GM18867 (cell line): ENCODE measurements around the gene CFAP45.

Experiments used
- ATAC-seq: cut with Tn5 transposase; IDR thresholded peaks from one replicate; pipeline ENCODE4 v1.9.1; 2021; ENCODE audit warnings: mild to moderate bottlenecking, moderate library complexity; ENCODE audit not compliant: unreplicated experiment

The CFAP45 gene

DNA sequence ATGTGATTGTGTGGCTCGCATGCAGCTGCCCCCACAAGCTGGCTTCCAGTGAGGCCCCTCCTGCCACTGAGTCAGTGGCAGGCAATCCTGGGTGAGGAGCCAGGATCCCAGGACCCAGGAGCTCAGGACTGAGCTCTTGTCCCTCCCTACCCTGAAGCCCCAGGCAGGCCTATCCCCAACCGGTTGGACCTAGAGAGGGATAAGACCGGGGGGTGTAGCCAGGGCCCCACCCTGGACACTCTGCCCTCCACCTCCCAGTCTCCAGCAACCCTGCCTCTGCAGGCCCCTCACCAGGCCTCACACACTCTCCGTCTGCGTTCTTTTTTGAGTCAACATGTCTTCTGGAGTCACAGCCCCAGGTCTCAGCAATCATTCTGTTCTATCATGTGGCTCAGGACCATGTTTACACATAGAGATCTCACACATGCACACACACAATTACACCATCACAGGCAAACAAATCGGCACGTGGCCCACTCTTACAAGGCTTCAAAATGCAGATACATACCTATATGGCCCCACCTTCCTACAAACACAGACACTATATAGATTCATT lies 40.1 kb downstream of the CFAP45 start:
- no peak for ATAC-seq

DNA sequence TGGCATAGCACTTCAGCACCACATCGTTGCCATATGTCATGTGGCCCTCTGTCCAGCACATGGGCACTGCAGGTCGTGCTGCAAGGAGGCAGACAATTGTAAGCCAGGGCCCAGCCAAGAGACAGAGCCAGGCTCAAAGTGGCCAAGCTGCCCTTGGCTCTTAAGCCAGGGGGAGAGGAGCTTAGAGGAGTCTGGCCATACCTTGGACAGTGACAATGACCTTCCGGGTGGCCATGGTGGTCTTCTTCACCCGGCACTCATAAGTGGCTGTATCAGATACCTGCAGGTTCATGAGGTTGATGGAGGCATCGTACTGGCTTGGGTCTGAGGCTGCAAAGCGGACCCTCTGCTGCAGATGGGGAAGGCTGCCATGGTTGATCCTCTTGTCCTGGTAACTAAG lies 42.1 kb downstream of the CFAP45 start:
- ATAC-seq: no peak

DNA sequence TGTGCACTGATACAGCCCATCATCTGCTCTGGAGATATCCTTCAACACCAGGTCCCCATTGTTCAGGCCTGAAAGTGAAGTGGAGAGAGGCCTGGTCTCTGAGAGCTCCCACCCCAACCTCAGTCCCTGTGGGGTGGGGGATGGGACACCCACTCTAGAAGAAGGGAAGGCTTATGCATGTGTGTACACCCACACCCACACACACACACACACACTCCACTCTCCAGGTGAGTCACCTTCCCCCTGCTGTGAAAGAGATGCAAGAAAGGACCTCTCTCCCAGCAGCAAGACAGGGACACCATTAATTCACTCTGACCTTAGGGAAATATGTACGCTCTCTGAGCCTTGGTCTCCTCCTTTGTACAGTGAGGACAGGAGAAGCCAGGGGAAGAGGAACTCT lies 43.4 kb downstream of the CFAP45 start:
- ATAC-seq: no peak

DNA sequence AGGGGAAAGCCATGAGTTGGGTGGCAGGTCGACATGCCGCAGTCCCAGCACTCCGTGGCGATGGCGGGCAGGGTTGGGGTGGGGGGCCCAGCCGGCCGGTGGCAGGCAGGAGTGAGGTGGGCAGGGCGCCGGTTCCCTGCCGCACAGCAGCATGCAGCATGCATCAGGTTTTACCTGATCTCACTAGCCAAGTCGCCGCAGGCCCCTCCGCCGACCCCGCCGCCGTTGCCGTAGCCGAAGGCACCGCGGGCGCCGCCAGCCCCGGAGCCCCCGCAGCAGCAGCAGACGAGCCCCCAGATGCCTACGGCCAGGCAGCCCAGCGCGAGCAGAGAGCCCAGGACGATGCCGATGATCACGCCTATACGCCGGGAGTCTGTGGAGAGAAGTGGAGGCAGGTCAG lies 44.3 kb downstream of the CFAP45 start:
- ATAC-seq: no peak

DNA sequence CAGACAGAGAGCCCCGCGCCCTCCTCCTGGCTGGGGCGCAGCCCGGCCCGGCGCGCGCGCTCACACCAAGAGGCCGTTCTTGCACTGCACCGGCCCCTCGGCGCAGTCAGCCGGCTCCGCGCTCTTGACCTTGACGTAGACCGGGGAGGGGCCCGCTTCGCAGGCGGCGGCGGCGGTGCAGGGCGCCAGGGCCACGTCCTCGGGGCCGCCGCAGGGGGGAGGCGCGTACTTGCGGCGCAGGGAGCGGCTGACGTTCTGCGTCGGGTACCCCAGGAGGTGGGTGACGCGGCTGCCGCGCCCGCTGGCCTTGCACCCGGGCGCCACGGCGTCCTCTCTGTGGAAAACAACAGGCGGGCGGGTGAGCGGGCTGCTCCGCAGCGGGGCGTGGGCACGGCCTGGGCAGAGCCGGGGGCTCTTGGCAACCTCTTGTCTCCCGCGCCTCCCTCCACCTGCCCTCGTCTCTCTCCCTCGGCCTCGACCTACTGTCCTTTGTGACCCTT lies 45.2 kb downstream of the CFAP45 start:
- ATAC-seq: peak; percentile 90

DNA sequence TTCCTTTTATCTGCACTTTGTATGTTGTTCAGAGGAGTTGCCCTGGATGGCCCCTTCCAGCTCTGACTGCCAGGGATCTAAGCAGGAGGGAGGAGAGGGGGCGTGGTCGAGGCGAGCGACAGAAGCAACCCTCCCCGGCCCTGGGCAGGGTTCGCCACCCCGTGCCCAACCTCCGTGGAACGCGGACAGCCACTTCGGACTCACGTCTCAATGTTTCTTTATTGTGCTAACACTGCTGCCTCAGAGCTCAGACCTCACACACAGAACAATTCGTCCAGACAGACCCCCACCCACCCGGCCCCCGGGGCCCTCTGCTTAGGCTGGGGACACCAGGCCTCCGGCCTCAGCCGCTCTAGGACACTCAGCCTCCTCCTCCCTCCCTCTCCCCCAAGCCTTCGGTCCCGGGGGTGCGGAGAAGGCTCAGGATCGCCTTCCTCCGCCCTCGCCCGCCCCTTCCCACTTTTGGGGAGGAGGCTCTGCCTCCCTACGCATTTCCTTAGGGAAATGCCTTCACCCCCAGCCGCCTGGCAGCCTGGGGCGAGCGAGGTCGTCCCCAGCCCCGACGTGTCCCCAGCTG lies 45.8 kb downstream of the CFAP45 start:
- ATAC-seq: no peak

DNA sequence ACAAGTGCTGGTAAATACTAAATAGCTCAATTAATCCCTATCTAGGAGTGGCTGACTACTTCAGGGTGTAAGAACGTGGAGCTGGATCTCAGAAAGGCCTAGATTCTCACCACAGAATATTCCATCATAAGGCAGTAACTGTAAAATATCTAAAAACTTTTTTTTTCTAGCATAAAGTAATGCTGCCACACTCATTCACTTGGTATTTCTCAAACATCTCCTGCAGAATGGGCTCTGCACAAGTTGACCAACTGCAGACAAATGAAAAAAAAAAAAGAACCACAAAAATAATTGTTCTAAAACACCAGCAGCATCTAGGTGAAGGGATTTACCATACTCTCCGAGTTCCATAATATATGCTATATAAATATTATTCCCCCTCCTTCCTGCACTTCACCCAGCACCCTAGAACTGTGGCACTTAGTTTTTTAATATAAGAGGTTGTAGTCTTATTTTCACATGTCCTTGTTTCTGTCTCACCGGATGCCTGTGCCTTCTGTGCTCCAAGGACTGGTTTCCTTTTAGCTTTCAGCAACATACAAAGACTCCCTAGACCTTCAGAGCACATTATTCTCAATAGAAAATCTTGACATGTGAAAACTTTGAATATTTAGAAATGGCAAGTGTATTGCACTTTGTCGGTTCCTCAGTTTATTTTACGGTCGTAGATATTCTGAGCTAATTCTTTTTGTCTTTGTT lies 46.4 kb downstream of the CFAP45 start:
- ATAC-seq: no peak

DNA sequence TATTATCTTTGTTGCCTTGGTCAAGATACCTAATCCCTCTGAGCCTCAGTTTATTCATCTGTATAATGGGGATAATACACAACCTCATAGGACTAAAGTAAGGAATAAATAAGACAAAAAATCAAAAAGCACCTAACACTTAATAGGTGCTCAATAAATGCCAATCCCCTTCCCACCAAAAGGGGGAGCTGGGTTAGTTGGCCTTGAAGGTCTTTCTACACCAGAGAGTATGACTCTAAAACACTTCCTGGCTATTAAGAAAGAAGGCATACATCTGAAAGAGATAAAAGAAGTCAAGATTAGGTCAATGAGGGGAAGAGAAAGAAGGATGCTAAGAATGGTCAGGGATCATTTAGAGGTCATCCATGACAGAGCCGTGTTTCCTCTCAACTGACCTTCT lies 48.6 kb downstream of the CFAP45 start:
- ATAC-seq: no peak

DNA sequence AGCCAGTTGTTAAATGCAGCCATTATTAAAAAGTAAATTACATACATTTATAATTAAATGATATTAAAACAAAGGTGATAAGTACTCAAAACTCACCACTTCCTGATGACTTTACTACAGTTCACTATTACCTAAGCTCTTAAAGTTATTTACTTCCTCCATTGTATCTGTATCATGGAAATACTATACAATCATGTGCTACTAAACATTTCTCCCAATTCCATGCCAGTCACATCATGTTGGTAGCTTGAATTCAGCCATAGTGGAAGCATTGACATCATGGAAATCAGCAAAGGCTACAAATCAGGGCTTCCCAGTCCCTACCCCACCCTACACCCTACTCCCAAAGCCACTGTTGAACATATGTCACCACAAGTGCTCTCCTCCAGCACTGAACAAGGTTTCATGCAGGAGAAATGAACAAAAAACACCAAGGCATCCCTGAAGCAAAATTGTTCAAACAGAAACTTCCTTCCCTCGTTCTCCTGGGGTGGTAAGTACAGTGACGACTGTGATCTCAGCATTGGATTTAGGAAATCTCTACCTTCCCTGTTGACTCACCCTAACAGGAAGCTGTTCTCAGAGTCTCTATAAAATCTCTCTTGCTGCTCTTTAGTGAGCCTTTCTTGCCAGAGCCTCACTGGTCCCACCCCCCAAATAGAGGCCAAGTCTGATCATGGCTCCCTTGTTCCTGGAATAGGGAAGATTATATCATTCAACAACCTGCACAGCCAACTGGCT lies 50.2 kb downstream of the CFAP45 start:
- no peak for ATAC-seq

DNA sequence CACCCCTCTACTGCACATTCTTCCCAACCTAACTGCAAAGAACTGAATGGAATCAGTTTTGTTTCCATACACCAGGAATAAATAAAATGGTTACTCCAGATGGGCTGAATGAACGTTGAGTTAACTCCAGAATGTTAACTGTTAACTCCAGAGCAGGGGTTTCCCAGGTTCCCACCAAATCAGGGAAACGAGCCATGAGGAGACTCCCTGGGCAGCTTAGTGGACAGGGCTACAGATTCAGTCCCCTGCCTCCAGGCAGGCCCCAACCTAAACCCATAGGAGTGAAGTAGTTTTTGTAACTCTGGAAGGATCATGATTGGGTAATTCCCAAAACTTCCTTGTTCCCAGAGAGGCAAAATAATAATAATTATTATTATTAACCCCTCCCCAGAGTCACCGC lies 51.6 kb downstream of the CFAP45 start:
- ATAC-seq: no peak

DNA sequence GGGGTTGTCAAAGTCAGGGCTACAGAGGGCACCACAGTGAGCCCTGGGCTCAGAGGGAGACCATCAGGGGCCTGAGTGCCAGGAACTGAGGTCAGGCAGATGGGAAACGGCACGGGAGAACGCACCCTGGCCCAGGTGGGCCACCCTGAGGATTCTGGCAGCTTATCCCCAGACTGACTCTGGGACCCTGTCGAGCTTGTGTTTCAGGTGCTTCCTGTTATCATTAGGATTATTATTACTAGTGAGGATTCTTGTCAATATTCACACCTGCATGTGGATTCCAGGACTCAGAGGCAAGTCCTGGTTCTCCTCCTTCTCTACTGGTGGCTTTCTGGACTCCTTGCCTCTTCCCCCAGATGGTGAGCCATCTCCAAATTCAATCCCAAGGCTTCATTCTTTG lies 52.7 kb downstream of the CFAP45 start:
- no peak for ATAC-seq

DNA sequence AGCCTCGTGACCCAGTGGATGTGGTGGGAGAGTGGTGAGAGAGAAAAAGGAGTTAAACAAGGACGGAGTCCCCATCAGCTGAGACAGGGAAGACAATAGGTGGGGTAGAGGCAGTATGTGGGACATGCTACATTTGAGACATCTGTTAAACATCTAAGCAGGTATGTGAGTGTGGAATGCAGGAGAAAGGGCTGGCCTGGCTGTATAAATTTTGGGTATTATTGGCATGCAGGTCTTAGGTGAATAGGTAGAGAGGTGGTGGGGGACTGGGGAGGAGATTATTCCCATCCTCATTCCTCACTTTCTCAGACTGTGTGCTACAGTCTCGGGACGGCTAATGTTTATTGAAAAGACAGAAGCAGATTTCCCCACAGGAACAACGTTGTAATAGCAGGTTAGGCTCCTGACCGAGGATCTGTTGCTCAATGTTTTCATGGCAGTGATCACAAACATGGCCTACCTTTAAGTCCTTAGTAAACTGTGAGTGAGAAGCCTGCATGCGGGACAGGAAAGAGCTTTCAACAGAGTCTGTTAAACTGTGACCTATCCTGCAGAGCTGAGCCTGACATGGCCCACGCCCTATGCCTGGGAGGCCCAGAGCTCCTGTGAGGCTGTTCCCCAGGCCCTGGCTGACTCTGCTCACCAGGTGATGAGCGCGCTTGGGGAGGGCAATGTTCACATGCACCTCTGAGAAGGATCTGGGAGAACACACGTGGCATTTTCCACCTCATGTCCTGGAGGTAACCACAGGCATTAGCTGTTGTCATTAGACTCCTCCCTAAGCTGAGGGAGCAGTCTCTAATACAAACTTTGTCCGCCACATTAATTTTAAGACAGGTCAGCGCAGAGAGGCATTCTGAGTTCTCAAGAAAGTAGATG lies 54.0 kb downstream of the CFAP45 start:
- no peak for ATAC-seq

DNA sequence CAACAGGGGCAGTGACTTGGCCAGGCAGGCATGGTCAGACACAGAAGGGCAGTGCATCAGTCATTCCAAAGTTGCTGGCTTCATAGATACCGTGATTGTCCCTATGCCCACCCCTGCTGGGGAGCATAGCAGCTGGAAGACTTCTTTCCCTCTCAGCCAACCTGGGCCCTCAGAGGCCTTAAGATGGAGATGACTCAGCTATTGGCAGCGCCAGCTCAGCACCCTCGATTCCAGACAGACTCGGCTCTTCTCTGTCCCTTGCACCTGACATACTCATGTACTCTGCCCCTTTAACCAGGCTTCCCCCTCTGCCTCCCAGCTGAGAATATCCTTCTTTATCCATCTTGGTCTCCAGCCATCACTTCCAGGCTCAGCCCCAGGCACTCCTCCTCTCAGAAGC lies 56.5 kb downstream of the CFAP45 start:
- ATAC-seq: no peak

DNA sequence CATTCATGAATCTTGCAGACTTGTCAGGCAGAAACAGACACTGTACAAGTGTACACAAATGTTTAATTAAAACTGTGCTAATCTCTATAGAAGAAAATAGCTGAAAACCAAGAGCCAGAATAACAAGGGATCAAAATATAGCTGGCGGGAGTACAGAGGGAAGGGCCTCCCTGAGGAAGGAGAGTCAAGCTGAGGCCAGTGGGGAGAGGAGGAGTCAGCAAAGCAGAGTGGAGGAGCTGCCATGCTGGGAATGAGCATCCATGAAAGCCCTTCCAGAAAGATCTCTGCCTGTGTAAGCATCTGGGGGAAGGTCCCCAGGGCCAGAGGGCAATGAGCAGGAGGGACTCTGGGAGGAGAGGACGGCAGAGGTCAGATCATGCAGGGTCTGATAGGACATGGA lies 58.2 kb downstream of the CFAP45 start:
- no peak for ATAC-seq

DNA sequence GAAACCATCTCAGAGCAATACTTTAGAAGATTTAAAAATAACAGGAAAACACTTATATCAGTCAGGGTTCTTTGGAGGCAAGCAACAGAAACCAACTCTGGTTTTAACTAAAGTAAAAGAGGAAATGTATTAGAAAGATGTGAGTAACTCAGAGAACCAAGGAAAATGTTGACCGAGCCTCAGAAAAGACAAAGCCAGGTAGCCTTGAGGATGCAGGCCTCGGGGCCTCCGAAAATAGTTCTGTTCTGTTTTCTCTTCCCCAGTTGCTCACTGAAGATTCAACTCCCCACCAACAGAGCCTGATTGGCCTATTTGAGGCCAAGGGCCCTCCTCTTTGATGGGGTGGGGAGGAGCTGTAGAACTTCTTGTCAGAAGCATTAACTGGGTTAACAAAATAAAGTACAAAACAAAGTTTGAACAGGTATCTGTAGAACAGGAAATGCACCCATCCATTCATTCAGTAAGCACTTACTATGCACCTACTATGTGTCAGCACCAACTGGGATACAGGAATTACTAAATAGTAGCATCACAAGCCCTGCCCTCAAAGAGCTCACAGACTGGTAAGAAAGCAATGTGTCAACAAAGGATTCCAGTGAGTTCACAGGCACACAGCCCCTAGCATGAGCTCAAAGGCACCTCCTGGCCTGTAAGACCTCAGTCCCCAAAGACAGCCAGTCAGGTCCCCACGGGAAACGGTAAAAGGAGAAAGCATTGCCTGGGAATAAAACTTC lies 60.7 kb downstream of the CFAP45 start:
- peak; percentile 60 for ATAC-seq

DNA sequence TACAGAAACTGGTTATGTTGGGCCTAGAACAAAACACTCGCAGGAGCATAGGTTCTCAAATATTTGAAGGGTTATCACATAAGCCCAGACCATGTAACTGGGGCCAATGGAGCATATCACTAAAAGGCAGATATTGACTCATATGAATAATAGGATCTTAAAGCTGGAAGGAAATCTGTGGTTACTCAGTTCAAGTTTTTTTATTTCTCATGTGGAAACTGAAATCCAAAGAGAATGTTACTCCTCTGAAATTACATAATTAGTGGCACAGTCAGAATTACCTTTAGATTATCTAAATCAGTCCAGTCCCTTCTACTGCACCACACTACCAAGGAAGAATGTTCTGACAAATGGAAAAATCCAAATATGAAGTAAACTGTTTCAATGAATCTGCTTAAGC lies 61.2 kb downstream of the CFAP45 start:
- ATAC-seq: peak; percentile 44

DNA sequence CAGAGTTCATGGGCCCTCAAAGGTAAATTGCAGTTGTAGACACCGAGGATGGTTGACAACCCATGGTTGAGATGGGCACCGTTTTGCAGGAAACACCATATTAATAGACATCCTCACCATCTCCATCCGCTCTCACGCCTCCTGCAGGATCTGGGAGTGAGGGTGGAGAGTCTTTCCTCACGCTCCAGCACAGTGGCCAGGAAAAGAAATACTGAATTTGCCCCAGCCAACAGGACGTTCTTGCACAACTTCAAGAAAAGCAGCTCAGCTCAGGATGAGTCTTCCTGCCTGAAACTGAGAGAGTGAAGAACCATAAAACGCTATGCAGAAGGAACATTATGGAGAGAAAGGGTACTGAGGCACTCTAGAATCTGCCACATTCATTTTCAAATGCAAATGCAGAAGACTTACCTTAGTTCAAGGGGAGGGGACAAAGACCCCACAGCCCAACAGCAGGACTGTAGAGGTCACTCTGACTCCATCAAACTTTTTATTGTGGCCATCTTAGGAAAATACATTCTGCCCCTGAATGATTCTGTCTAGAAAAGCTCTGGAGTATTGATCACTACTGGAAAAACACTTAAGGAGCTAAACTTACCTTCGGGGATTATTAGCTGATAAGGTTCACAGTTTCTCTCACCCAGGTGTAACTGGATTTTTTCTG lies 64.0 kb downstream of the CFAP45 start:
- no peak for ATAC-seq

DNA sequence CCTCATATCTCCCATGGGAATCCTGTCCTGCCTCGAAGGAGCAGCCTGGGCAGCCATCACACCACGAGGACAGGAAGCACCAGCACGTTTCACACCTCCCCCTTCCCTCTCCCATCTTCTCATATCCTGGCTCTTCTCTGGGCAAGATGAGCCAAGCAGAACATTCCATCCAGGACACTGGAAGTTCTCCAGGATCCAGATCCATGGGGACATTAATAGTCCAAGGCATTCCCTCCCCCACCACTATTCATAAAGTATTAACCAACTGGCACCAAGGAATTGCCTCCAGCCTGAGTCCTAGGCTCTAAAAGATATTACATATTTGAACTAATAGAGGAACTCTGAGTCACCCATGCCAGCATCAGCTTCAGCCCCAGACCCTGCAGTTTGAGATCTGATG lies 64.6 kb downstream of the CFAP45 start:
- ATAC-seq: no peak

DNA sequence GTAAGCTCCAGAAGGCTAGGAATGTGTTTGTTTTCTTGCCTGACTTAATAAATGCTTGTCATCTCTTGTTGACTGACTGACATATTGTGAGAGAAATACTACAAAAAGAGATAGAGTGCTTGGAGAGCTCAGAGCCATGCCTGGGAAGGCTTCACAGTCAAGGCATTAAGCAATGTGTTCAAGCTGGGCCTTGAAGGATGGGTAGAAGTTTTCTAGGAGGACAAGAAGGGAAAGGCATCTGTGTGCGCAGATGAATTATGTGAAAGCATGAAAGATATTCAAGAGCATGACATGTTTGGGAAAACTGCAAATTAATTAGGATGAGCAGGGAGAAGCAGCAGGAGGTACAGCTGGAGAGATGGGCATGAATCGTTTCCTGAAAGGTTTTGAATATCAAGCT lies 67.7 kb downstream of the CFAP45 start:
- no peak for ATAC-seq
